Activated CD8-positive, alpha-beta T cell treated with anti-CD3 and anti-CD28 coated beads for 36 hours (primary cell): Measurements from ENCODE around the gene SAMD5. TPM values are rescaled to one million over a fixed set of nuclear protein-coding genes. Genes with fewer than 3 reads are reported as not detected.

Experiments used
- ATAC-seq: fragments of 200-7000 bp; cut with Tn5 transposase; one replicate; pipeline ENCODE4 v1.10.0; 2021; ENCODE audit warnings: mild to moderate bottlenecking, moderate library complexity
- CTCF ChIA-PET: fragments of 350-600 bp; sonication (Branson Sonifier 250); formaldehyde crosslinking; loops from one replicate; lab custom pipeline; 2021; ENCODE audit warnings: antibody characterized with exemption; lab: Charles Lee
- POLR2A ChIA-PET: fragments of 350-600 bp; sonication (Branson Sonifier 250); formaldehyde crosslinking; loops from one replicate; lab custom pipeline; 2021; ENCODE audit warnings: antibody characterized with exemption; lab: Charles Lee
- DNase-seq: peaks from one replicate; pipeline ENCODE4 v3.0.0-alpha.2; 2020
- H3K27ac Mint-ChIP-seq: one replicate; pipeline ENCODE4 v1.8.0; 2021; ENCODE audit warnings: mild to moderate bottlenecking, mixed read lengths
- H3K27me3 Mint-ChIP-seq: one replicate; pipeline ENCODE4 v1.8.0; 2021; ENCODE audit warnings: mixed read lengths
- H3K36me3 Mint-ChIP-seq: one replicate; pipeline ENCODE4 v1.8.0; 2021; ENCODE audit warnings: low read depth, mixed read lengths
- H3K4me1 Mint-ChIP-seq: one replicate; pipeline ENCODE4 v1.8.0; 2021; ENCODE audit warnings: low read depth, mixed read lengths
- H3K4me3 Mint-ChIP-seq: one replicate; pipeline ENCODE4 v1.8.0; 2021; ENCODE audit warnings: mild to moderate bottlenecking, moderate library complexity, mixed read lengths
- H3K9me3 Mint-ChIP-seq: one replicate; pipeline ENCODE4 v1.8.0; 2021; ENCODE audit warnings: mixed read lengths
- CTCF ChIP-seq: fragments of 200-600 bp; IDR thresholded peaks from one replicate; pipeline ENCODE4 v1.8.0; 2022; ENCODE audit warnings: antibody characterized with exemption, mild to moderate bottlenecking
- intact Hi-C: fragments of 100-400 bp; cut with micrococcal nuclease; formaldehyde crosslinking; loops from one replicate; pipeline ENCODE4 v1.10.0; 2022
- total RNA-seq, 2 experiments: library from RNA; stranded (reverse); gene quantifications; one replicate each; pipeline ENCODE4 v1.2.3, GENCODE V29; 2021

Gene SAMD5
- total RNA-seq, 2 experiments from 2014 or later = not detected

GRCh38 chr6:147578883-147579282 lies 70.4 kb downstream of the SAMD5 start:
- Mint-ChIP-seq H3K9me3 (peaks cover 6% of the 10 kb centered on the region), H3K27ac (no peak overlapping the region), H3K27me3 (peaks cover 12% of the 10 kb centered on the region), H3K4me3 (no peak overlapping the region), H3K36me3 (no peaks in the 10 kb centered on the region), H3K4me1 (no peaks in the 10 kb centered on the region)
- ChIA-PET CTCF (no interaction called here), POLR2A (no interaction called here)
- DNase-seq (no peak), ATAC-seq (no peak)
- no peak for TF ChIP-seq CTCF
- intact Hi-C loops = no loop called here

- H3K27me3 Mint-ChIP-seq = peaks cover 12% of the 10 kb centered on the region
- DNase-seq (no peak), ATAC-seq (no peak)
- CTCF ChIA-PET = no interaction called here
- no peak overlapping the region for H3K4me3 Mint-ChIP-seq
- intact Hi-C loops = no loop called here
- H3K9me3 Mint-ChIP-seq = peaks cover 6% of the 10 kb centered on the region
- TF ChIP-seq CTCF = no peak
- POLR2A ChIA-PET = no interaction called here
- no peaks in the 10 kb centered on the region for H3K4me1 Mint-ChIP-seq
- H3K36me3 Mint-ChIP-seq = no peaks in the 10 kb centered on the region
- no peak overlapping the region for H3K27ac Mint-ChIP-seq
Observed at GRCh38 chr6:147579667-147580066, 71.2 kb downstream of the SAMD5 start.

GRCh38 chr6:147582991-147583390 lies 74.5 kb downstream of the SAMD5 start:
- no peak for DNase-seq
- ChIA-PET POLR2A (no interaction called here), CTCF (no interaction called here)
- Mint-ChIP-seq H3K36me3 (no peaks in the 10 kb centered on the region), H3K27me3 (peaks cover 12% of the 10 kb centered on the region), H3K4me1 (no peaks in the 10 kb centered on the region), H3K27ac (no peak overlapping the region), H3K9me3 (peaks cover 6% of the 10 kb centered on the region), H3K4me3 (no peak overlapping the region)
- no peak for ATAC-seq
- intact Hi-C loops = no loop called here
- no peak for TF ChIP-seq CTCF

GRCh38 chr6:147585256-147585655 lies 76.8 kb downstream of the SAMD5 start:
- H3K4me1 Mint-ChIP-seq = no peaks in the 10 kb centered on the region
- H3K27me3 Mint-ChIP-seq = peaks cover 6% of the 10 kb centered on the region
- CTCF ChIA-PET = no interaction called here

GRCh38 chr6:147586044-147586443 lies 77.6 kb downstream of the SAMD5 start:
- no peak for DNase-seq
- Mint-ChIP-seq H3K4me1 (no peaks in the 10 kb centered on the region), H3K4me3 (no peak overlapping the region), H3K9me3 (no peaks in the 10 kb centered on the region), H3K27me3 (peaks cover 4% of the 10 kb centered on the region), H3K36me3 (no peaks in the 10 kb centered on the region), H3K27ac (no peak overlapping the region)
- no peak for ATAC-seq
- intact Hi-C loops = no loop called here
- ChIA-PET POLR2A (no interaction called here), CTCF (no interaction called here)
- no peak for TF ChIP-seq CTCF

More at GRCh38 chr6:147585256-147585655, 76.8 kb downstream of the SAMD5 start:
- intact Hi-C loops = no loop called here
- Mint-ChIP-seq H3K27ac (no peak overlapping the region), H3K9me3 (no peaks in the 10 kb centered on the region), H3K4me3 (no peak overlapping the region), H3K36me3 (no peaks in the 10 kb centered on the region)
- TF ChIP-seq CTCF = no peak
- POLR2A ChIA-PET = no interaction called here
- ATAC-seq = no peak
- no peak for DNase-seq
